ENCODE results near the gene SNCG.

Gene SNCG

GRCh38 chr10:86960003-86960862 is 1.8 kb downstream of the SNCG start:
- DNase-seq (ENCODE audit: extremely low read depth in 1 of 2, low read depth in 1 of 2), result no peak

DNA sequence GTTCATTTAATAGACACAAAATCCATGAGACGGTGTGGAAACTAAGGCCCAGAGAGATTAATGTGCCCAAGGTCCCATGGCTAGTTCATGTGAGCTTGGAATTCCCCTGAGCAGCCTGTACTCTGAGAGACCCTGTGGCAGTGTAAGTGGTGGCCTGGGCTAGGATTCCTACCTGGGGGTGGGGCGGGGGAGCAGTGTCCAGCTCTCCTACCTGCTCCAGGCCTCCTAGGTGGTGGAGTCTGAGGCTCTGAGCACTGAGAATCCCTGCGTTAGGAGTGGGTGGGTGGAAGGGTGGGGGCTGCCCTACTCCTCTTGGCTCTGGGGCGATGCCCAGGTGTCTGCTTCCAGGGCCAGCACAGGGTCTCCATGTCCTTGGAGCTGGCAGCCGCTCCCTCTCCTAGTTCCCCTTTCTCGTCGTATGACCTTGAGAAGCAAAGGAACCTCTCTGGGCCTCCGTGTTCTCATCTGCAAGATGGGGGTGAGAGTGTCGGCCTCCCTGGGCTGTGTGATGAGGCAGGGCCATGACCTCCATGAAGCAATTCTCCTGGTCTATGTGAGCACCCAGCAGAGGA is 2.5 kb downstream of the SNCG start:
- DNase-seq (ENCODE audit: extremely low read depth in 1 of 2, low read depth in 1 of 2), result no peak

- no peak for DNase-seq (ENCODE audit: extremely low read depth in 1 of 2, low read depth in 1 of 2)
These were observed 3.2 kb downstream of the SNCG start for GRCh38 chr10:86961481-86962091.

DNA sequence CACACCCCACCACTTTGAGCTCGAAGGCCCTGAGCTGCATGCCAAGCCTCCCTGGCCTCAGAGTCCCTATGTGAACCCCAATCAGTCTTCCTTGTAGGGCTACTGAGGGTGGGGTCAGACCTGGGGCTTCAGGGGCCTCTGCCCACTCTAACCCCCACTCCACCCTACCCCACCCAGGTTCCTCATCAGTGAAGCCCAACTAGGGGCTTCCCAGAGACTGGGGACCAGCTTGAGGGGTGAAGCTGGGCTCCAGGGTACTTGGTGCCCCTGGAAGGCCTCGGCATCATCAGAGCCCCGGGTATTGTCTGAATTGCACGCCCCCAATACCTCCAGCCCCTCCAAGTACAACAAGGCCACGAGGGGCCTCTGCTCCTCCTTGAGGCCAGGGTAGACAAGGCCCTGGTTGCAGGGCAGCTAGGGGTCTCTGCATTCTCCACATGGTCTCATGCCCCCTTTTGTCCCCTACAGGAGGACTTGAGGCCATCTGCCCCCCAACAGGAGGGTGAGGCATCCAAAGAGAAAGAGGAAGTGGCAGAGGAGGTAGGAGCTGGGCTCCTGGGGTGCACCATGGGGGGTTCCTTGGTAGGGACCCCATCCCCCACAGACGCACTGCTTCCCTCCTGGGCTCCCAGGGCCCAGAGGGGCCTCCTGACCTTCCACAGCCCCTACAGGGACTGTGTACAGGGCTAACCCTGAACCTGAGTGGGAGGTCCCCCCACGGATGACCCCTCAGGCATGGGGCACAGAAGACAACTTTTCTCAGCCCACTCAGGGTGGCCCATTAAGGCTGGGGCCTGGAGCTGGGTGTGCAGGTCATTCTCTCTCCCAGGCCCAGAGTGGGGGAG is 4.0 kb downstream of the SNCG start:
- DNase-seq (ENCODE audit: extremely low read depth in 1 of 2, low read depth in 1 of 2), result no peak

- no peak for DNase-seq (ENCODE audit: extremely low read depth in 1 of 2, low read depth in 1 of 2)
These were observed 4.5 kb downstream of the SNCG start for GRCh38 chr10:86962981-86963310.

GRCh38 chr10:86963341-86963919 is 5.0 kb downstream of the SNCG start:
- DNase-seq (ENCODE audit: extremely low read depth in 1 of 2, low read depth in 1 of 2), result no peak

GRCh38 chr10:86964061-86964846 is 5.9 kb downstream of the SNCG start:
- DNase-seq (ENCODE audit: extremely low read depth in 1 of 2, low read depth in 1 of 2), result no peak

GRCh38 chr10:86964847-86965190 is 6.4 kb downstream of the SNCG start:
- no peak for DNase-seq (ENCODE audit: extremely low read depth in 1 of 2, low read depth in 1 of 2)

- no peak for DNase-seq (ENCODE audit: extremely low read depth in 1 of 2, low read depth in 1 of 2)
These were observed 7.7 kb downstream of the SNCG start for GRCh38 chr10:86965986-86966654.

DNA sequence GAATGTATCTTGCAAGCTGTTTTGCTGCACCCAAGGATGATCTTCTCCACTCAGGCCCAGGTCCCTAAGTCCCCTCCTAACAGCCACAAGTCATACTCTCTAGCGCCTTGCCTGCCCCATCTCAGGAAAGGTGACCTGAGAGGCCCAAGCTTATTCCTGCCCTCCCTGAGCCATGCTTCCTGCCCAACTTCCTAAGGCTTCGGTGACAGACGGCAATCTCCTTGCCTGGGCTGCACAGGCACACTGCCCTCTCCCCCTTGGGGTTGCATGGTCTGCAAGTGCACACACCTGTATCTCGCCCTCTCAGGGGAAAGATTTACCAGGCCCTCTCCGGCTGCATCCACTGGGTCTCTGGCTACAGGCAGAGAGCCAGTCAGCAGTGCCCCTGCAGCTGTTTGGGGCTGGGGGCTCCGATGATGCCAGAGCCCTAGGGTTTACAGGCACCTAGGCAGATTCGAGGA is 9.1 kb downstream of the SNCG start:
- DNase-seq (ENCODE audit: extremely low read depth in 1 of 2, low read depth in 1 of 2), result no peak

DNA sequence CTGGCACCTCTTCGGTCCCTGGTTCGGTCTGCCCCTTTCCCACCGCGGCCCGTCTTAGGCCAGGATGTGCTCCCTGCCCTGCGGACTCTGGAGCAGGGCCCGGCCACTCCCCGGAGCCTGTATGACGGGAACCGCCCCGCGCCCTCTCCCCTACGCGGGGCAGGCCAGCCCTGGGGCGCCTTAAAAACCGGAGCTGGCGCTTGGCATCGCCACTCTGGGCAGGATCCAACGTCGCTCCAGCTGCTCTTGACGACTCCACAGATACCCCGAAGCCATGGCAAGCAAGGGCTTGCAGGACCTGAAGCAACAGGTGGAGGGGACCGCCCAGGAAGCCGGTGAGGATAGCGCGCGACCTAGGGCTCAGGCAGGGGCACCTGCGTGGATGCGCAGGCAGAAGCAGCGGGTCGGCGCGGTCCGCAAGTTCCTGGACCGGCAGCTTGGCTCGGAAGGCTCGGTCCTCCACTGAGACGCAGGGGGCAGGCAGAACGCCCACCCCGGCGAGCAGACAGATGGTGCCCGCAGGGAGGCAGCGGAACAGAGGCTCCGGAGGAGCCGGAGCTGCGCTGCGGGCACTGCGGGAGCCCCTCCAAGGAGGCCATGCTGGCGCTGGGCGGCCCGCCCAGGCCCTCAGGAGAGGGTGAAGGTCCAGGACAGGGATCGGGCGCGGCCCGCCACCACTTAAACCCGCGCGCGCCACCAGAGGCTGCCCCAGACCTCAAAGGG is 10.0 kb downstream of the SNCG start, which contains the start of gene ADIRF:
Gene ADIRF (plus strand): TSS at position 212 of the 723 bp plus-strand sequence. CDS start 63 bp downstream, at position 275.
- no peak for DNase-seq (ENCODE audit: extremely low read depth in 1 of 2, low read depth in 1 of 2)

DNA sequence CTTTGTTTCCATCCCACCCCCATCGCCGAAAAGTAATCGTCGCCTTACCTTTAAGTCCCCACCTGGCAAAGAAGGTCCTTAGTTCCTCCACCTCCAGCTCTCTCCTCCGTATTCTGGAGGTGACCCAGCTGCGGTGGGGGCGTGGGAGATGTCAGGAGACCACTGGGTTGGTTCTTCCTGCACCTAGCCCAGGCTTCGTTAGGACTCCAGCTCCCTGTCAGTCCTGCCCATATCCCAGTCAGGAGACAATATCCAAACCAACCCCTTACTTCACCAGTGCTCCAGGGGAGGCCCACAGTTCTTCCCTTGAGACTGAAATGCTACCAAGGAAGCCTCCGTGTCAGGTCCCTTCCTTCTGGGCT is 10.6 kb downstream of the SNCG start:
- no peak for DNase-seq (ENCODE audit: extremely low read depth in 1 of 2, low read depth in 1 of 2)

- DNase-seq (ENCODE audit: extremely low read depth in 1 of 2, low read depth in 1 of 2), result no peak
These were observed 11.1 kb downstream of the SNCG start for GRCh38 chr10:86969421-86970041.

DNA sequence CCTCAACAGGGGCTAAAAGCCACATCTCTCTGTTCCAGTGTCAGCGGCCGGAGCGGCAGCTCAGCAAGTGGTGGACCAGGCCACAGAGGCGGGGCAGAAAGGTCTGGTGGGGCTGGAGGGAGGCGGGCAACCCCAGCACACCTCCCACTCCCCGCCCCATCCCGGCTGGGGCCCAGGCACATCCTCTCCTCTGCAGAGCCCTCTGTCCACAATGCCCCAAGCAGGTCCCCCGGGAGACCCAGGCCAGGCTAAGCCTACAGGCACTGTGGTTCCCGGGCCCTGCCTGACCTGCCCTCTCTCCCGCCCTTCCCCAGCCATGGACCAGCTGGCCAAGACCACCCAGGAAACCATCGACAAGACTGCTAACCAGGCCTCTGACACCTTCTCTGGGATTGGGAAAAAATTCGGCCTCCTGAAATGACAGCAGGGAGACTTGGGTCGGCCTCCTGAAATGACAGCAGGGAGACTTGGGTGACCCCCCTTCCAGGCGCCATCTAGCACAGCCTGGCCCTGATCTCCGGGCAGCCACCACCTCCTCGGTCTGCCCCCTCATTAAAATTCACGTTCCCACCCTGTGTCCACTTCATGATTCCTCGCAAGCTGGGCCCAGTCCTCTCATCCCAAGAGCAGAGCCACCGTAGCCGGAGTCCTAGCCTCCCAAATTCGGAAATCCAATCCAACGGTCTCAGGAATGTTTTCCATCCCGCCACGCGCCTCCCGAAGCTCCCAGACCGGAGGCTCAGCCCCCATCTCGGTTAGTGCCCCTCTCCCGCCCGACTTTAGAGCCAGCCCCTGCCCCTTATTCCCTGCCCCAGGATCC is 12.0 kb downstream of the SNCG start:
- no peak for DNase-seq (ENCODE audit: extremely low read depth in 1 of 2, low read depth in 1 of 2)

GRCh38 chr10:86970982-86971231 is 12.5 kb downstream of the SNCG start:
- DNase-seq (ENCODE audit: extremely low read depth in 1 of 2, low read depth in 1 of 2), result no peak

- DNase-seq (ENCODE audit: extremely low read depth in 1 of 2, low read depth in 1 of 2), result peak; percentile 57 to 90
These were observed 13.0 kb downstream of the SNCG start for GRCh38 chr10:86971232-86971991.
